Omental fat pad (tissue), 4 donors: Measurements from ENCODE around the gene ZNF165. TPM values are rescaled to one million over a fixed set of nuclear protein-coding genes. Genes with fewer than 3 reads are reported as not detected.
"Not testable (repeated sequence)": the region's sequence is repeated elsewhere in the genome, so short reads cannot be mapped to it uniquely, and the experiment has no call there.

Experiments used
- ATAC-seq: fragments of 150-250 bp; one replicate; pipeline ENCODE4 v1.9.1; 2016; ENCODE audit warnings: mild to moderate bottlenecking, moderate library complexity; ENCODE audit not compliant: low FRiP score
- DNase-seq: peaks from one replicate; pipeline ENCODE4 v3.0.0-alpha.2; 2019; ENCODE audit warnings: low spot score
- CTCF ChIP-seq, 3 donors: fragments of 450-650 bp; IDR thresholded peaks; one replicate each; pipeline ENCODE4 v1.5.1; 2016 to 2017; ENCODE audit warnings: antibody characterized with exemption in 3 of 3, mild to moderate bottlenecking in 3 of 3, moderate library complexity in 2 of 3
- total RNA-seq, 4 donors: library from RNA; depleted of rRNA; stranded (reverse); fragments of >200 nt; gene quantifications; one replicate each; pipeline ENCODE4 v1.1.0, GENCODE V29; 2016

ZNF165 gene
- total RNA-seq, 4 donors from 2014 or later = 0.38 to 1.4 (median 0.72) TPM; not detected in 1

- peak; percentile 87 for DNase-seq
- ATAC-seq = peak; percentile 99
Measured at GRCh38 chr6:28080631-28081485, 490 bp downstream of the ZNF165 start.

GRCh38 chr6:28081486-28081751 is 1.1 kb downstream of the ZNF165 start:
- ATAC-seq (no peak), DNase-seq (no peak)
- TF ChIP-seq CTCF (IDR thresholded peaks at IDR 0.05) = no peak

More at GRCh38 chr6:28080631-28081485, 490 bp downstream of the ZNF165 start:
- TF ChIP-seq CTCF (IDR thresholded peaks at IDR 0.05) = no peak

GRCh38 chr6:28082939-28083338 is 2.6 kb downstream of the ZNF165 start:
- TF ChIP-seq CTCF (IDR thresholded peaks at IDR 0.05) = no peak
- no peak for ATAC-seq
- no peak for DNase-seq

- no peak for TF ChIP-seq CTCF (IDR thresholded peaks at IDR 0.05)
- ATAC-seq = no peak
Measured at GRCh38 chr6:28089054-28089453, 8.7 kb downstream of the ZNF165 start.

GRCh38 chr6:28090917-28091586 is 10.7 kb downstream of the ZNF165 start:
- DNase-seq = no peak

More at GRCh38 chr6:28089054-28089453, 8.7 kb downstream of the ZNF165 start:
- no peak for DNase-seq

GRCh38 chr6:28102222-28102621 is 21.9 kb downstream of the ZNF165 start:
- not testable (repeated sequence) for DNase-seq, ATAC-seq

More at GRCh38 chr6:28090917-28091586, 10.7 kb downstream of the ZNF165 start:
- TF ChIP-seq CTCF (IDR thresholded peaks at IDR 0.05) = no peak
- ATAC-seq = no peak

GRCh38 chr6:28102699-28103098 is 22.3 kb downstream of the ZNF165 start:
- not testable (repeated sequence) for ATAC-seq, DNase-seq
